ENCODE results near the gene KRT6A.

The KRT6A gene

DNA sequence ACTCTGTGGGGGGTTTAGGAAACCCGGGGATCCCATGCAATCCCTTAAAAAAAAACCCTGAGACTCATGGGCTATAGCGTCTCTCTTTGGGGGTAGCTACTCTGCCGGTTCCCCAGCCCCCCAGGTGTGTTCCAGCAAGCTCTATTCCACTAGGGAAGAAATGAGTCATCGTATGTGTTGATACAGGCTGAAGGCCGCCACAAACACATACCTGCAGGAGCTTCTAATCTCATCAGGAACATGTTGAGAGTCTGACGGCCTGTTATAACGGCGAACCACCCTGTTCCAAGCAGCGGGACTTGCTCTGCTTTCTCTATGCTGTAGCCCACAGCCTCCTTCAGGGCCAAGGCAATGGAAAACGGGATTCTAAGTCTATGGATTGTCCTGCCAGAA is 28.1 kb upstream of the KRT6A start:
- H3K4me3 ChIP-seq (replicated peaks; ENCODE audit: low read depth, low read length) = no peak overlapping the region
- no peak for DNase-seq (ENCODE audit: low read depth)
- TF ChIP-seq, protein P1, sequence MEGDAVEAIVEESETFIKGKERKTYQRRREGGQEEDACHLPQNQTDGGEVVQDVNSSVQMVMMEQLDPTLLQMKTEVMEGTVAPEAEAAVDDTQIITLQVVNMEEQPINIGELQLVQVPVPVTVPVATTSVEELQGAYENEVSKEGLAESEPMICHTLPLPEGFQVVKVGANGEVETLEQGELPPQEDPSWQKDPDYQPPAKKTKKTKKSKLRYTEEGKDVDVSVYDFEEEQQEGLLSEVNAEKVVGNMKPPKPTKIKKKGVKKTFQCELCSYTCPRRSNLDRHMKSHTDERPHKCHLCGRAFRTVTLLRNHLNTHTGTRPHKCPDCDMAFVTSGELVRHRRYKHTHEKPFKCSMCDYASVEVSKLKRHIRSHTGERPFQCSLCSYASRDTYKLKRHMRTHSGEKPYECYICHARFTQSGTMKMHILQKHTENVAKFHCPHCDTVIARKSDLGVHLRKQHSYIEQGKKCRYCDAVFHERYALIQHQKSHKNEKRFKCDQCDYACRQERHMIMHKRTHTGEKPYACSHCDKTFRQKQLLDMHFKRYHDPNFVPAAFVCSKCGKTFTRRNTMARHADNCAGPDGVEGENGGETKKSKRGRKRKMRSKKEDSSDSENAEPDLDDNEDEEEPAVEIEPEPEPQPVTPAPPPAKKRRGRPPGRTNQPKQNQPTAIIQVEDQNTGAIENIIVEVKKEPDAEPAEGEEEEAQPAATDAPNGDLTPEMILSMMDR (IDR thresholded peaks at IDR 0.05; ENCODE audit: low read length, missing control alignments) = no peak

DNA sequence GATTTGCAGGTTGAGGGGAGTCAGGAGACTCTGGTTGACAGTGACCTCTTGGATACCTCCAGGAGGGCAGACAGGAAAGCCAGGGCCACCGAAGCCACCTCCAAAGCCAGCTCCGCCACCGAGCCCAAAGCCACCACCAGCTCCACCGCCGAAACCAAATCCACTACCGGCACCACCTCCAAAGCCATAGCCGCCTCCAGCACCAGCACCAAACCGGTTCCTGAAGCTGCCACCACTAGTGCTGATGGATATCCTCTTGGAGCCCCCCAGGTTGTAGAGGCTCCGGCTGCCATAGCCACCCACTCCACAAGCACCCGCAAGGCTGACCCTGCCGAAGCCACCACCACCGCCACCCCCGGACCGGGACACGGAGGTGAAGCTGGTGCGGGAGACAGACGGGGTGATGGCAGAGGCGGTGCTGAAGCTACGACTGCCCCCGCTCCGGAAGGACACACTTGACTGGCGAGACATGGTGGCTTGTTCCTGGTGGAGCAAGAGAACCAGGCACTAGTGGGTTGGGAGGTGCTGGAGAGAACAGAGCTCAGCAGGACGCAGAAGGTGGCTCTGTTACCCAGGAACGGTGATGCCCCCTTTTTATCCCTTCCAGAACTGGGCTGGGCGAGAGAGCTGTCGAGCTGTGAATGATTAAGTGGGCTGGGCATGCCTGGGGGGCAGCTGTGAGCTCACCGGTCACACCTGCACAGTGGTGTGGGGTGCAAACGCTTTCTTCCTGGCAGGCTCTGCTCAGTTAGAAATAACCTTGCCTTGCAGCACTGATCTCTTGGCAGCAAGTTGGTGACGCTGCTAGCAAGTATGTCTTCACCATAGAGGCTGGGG is 27.0 kb upstream of the KRT6A start, which contains the start of gene KRT5:
KRT5 (minus strand) TSS at position 569 of the 837 bp plus-strand sequence; CDS start at position 471, 98 bp downstream.
- no peak within 1 kb of the TSS for H3K4me3 ChIP-seq (replicated peaks; ENCODE audit: low read depth, low read length)
- TF ChIP-seq, protein P1 (IDR thresholded peaks at IDR 0.05; ENCODE audit: low read length, missing control alignments) = no peak
- DNase-seq (ENCODE audit: low read depth) = no peak

DNA sequence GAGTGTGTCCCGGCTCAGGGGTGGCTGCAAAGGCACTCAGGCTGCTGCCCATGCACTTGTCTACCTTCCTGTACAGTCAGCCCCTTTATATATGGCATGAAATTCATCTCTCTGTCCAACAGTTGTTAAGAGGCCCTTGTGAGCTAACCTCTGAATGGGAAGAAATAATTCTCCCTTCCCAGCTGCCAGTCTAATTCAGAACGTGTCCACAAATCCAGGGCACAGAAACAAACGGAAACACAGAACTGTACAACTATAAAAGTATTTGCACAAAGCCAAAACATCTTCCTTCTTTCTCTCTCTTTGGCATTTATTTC is 26.3 kb upstream of the KRT6A start:
- DNase-seq (ENCODE audit: low read depth) = no peak
- TF ChIP-seq, protein P1 (IDR thresholded peaks at IDR 0.05; ENCODE audit: low read length, missing control alignments) = no peak
- H3K4me3 ChIP-seq (replicated peaks; ENCODE audit: low read depth, low read length) = no peak overlapping the region

DNA sequence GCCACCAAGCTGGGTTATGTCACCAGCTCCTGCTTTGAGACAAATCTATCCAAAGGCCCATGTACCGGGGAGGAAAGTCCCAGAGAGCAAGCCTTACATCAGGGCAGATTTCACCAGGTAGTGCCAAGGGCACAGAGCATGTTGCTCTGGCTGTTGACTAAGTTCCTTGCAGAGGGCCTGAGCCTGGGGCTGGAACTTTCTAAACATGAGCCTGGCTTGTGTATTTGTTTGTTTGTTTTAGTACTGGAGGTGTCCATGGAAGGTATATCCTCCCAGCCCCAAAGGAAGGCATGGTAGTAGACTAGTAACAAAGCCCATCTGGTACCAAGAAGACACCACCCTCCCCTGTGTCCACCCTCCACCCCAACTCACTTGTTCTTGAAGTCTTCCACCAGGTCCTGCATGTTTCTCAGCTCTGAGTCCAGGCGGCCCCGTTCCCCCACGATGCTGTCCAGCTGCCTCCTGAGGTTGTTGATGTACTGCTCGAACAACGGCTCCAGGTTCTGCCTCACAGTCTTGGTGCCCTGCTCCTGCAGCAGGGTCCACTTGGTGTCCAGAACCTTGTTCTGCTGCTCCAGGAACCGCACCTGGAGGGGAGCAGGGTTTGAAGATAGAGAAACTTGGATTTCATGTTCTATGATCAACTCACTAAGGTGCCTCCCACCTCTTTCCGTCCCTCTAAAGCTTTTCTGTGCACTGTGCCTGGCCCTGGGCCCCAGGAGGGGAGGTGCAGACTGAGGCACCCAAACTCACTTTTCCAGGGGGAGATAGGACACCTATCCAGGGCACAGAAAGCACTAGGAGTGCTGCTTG is 25.7 kb upstream of the KRT6A start:
- DNase-seq (ENCODE audit: low read depth) = no peak
- TF ChIP-seq, protein P1 (IDR thresholded peaks at IDR 0.05; ENCODE audit: low read length, missing control alignments) = no peak
- no peak overlapping the region for H3K4me3 ChIP-seq (replicated peaks; ENCODE audit: low read depth, low read length)

DNA sequence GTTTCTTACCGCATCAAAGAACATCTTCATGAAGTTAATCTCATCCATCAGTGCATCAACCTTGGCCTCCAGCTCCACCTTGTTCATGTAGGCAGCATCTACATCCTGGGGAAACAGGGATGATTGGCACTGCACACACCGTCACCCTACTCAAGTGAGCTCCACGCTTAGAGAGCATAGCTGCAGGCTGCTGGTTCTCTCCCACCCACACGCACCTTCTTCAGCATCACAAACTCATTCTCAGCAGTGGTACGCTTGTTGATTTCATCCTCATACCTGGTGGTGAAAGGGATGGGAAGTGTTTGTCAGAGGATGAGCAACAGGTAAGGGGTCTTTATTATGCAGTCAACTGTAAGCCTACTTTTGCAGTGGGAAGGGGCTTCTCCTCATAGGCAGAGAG is 24.8 kb upstream of the KRT6A start:
- TF ChIP-seq, protein P1 (IDR thresholded peaks at IDR 0.05; ENCODE audit: low read length, missing control alignments) = no peak

DNA sequence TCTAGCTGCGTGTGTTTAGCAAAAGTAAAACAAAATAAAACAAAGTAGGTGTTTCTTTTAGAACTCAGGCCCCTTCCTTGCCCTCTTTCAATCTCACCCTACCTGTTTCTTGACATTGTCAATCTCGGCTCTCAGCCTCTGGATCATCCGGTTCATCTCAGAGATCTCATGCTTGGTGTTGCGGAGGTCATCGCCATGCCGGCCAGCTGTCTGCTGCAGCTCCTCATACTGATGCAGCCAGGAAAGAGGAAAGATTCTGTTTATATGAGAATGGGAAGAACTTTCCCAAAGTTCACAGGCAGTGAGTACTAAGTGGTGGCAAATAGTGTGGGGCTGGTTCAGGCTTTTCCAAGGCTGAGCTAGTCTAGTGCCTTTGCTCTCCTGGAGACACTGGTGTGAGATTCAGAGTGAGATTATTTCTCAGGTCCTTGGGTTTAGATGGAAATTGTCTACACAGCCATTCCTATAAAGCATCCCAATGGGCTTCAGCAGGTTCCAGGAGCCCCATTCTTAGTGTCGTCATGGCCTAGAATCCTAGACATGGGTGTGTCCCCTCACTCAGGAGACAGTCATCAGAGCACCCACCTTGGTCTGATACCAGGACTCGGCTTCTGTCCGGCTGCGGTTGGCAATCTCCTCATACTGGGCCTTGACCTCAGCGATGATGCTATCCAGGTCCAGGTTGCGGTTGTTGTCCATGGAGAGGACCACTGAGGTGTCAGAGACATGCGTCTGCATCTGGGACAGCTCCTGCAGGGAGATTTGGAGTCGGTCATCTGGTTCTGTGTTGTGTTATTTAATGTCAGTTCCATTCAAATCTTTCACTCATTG is 24.2 kb upstream of the KRT6A start:
- DNase-seq (ENCODE audit: low read depth) = no peak
- TF ChIP-seq, protein P1 (IDR thresholded peaks at IDR 0.05; ENCODE audit: low read length, missing control alignments) = no peak
- no peak overlapping the region for H3K4me3 ChIP-seq (replicated peaks; ENCODE audit: low read depth, low read length)

More for the DNA sequence above, 24.8 kb upstream of the KRT6A start:
- H3K4me3 ChIP-seq (replicated peaks; ENCODE audit: low read depth, low read length) = no peak overlapping the region
- no peak for DNase-seq (ENCODE audit: low read depth)
